CD4-positive, CD25-positive, alpha-beta regulatory T cell (primary cell): ENCODE measurements around the gene CALHM6. TPM values are rescaled to one million over a fixed set of nuclear protein-coding genes. Genes with fewer than 3 reads are reported as not detected.
A peak's percentile ranks its signal among the peaks of the same experiment; 100 is the strongest.

Experiments
- ATAC-seq, 2 donors: fragments of 150-1000 bp; cut with Tn5 transposase; one replicate each; pipeline ENCODE4 v1.10.0; 2021; ENCODE audit warnings: low read depth in 2 of 2, moderate number of reproducible peaks in 2 of 2, moderate library complexity in 1 of 2
- DNase-seq, 3 donors: peaks; one replicate each; pipeline versions ENCODE4 v3.0.0 to v3.0.0-alpha.2; 2012 to 2022; ENCODE audit warnings: mixed read lengths in 1 of 3
- H3K27ac ChIP-seq: one replicate; pipeline ENCODE4 v1.7.0; 2013; ENCODE audit warnings: mild to moderate bottlenecking, low read length; ENCODE audit not compliant: insufficient read depth, poor library complexity, severe bottlenecking
- H3K27me3 ChIP-seq: one replicate; pipeline ENCODE4 v1.7.0; 2013; ENCODE audit warnings: low read length; ENCODE audit not compliant: control insufficient read depth, insufficient read depth
- H3K36me3 ChIP-seq: one replicate; pipeline ENCODE4 v1.7.0; 2013; ENCODE audit warnings: mild to moderate bottlenecking, low read length, moderate library complexity; ENCODE audit not compliant: control insufficient read depth, insufficient read depth
- H3K4me1 ChIP-seq: 2 replicates; pipeline ENCODE4 v1.7.0; 2013; ENCODE audit warnings: mild to moderate bottlenecking, low read length; ENCODE audit not compliant: insufficient read depth, control insufficient read depth, poor library complexity, severe bottlenecking
- H3K4me3 ChIP-seq: one replicate; pipeline ENCODE4 v1.7.0; 2013; ENCODE audit warnings: low read depth, mild to moderate bottlenecking, low read length, moderate library complexity
- H3K9me3 ChIP-seq, 2 experiments: 1 replicate in 1 of 2; 2 replicates in 1 of 2; pipeline ENCODE4 v1.7.0; 2013; ENCODE audit warnings: low read length in 2 of 2, mild to moderate bottlenecking in 1 of 2, moderate library complexity in 1 of 2; ENCODE audit not compliant: control insufficient read depth in 2 of 2
- H3K27ac Mint-ChIP-seq, 3 donors: one replicate each; pipeline ENCODE4 v1.8.0; 2020 to 2022; ENCODE audit warnings: mild to moderate bottlenecking in 3 of 3, mixed read lengths in 3 of 3, moderate library complexity in 2 of 3
- H3K27me3 Mint-ChIP-seq: one replicate; pipeline ENCODE4 v1.8.0; 2022; ENCODE audit warnings: mild to moderate bottlenecking, mixed read lengths
- H3K36me3 Mint-ChIP-seq: one replicate; pipeline ENCODE4 v1.8.0; 2020; ENCODE audit warnings: mixed read lengths
- H3K4me1 Mint-ChIP-seq, 4 donors: one replicate each; pipeline ENCODE4 v1.8.0; 2020 to 2022; ENCODE audit warnings: mixed read lengths in 4 of 4, mild to moderate bottlenecking in 1 of 4
- H3K4me3 Mint-ChIP-seq, 4 donors: one replicate each; pipeline ENCODE4 v1.8.0; 2020 to 2022; ENCODE audit warnings: mild to moderate bottlenecking in 4 of 4, mixed read lengths in 4 of 4, moderate library complexity in 3 of 4
- H3K9me3 Mint-ChIP-seq, 7 donors: one replicate each; pipeline ENCODE4 v1.8.0; 2020 to 2022; ENCODE audit warnings: mixed read lengths in 7 of 7, mild to moderate bottlenecking in 3 of 7, moderate library complexity in 2 of 7
- polyA plus RNA-seq, 4 donors: library from polyadenylated mRNA; unstranded; fragments of 300-500 nt; fragmentation: Illumina TruSeq; gene quantifications; one replicate each; pipeline ENCODE4 v1.2.3, GENCODE V29; 2021
- total RNA-seq: library from RNA; stranded (reverse); gene quantifications from one replicate; pipeline ENCODE4 v1.2.3, GENCODE V29; 2022

Gene CALHM6
- total and polyA plus RNA-seq, 5 donors from 2014 or later, result 2.1 to 9.4 (median 3.4) TPM

DNA sequence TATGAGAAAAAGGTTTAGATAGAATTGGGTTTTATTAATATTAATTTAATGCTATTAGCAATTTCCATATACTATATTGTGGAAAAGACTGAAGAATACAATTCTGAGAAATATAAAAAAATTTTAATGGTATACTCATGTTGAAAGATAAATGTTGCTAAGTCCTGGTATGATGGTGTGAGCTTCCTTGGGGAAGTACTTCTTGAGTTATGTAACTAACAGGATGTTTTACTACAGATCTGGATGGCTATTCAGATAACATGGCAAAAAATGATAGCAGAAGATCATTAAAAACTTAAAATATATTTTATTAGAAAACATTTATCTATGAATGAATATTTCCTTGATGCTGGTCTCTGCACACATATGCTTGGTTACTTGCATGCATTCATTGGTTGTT, 23.5 kb upstream of the CALHM6 start:
- H3K9me3 Mint-ChIP-seq, result no peaks in the 10 kb centered on the region
- no peak overlapping the region for H3K27ac Mint-ChIP-seq
- no peaks in the 10 kb centered on the region for H3K36me3 Mint-ChIP-seq
- no peak overlapping the region for H3K4me3 Mint-ChIP-seq
- no peak for ATAC-seq
- Histone ChIP-seq H3K27me3 (peaks cover 6% of the 10 kb centered on the region), H3K9me3 (no peaks in the 10 kb centered on the region), H3K4me3 (no peak overlapping the region), H3K27ac (no peak overlapping the region), H3K4me1 (no peaks in the 10 kb centered on the region), H3K36me3 (no peaks in the 10 kb centered on the region)
- H3K27me3 Mint-ChIP-seq, result peaks cover 9% of the 10 kb centered on the region
- H3K4me1 Mint-ChIP-seq, result no peaks in the 10 kb centered on the region
- no peak for DNase-seq

DNA sequence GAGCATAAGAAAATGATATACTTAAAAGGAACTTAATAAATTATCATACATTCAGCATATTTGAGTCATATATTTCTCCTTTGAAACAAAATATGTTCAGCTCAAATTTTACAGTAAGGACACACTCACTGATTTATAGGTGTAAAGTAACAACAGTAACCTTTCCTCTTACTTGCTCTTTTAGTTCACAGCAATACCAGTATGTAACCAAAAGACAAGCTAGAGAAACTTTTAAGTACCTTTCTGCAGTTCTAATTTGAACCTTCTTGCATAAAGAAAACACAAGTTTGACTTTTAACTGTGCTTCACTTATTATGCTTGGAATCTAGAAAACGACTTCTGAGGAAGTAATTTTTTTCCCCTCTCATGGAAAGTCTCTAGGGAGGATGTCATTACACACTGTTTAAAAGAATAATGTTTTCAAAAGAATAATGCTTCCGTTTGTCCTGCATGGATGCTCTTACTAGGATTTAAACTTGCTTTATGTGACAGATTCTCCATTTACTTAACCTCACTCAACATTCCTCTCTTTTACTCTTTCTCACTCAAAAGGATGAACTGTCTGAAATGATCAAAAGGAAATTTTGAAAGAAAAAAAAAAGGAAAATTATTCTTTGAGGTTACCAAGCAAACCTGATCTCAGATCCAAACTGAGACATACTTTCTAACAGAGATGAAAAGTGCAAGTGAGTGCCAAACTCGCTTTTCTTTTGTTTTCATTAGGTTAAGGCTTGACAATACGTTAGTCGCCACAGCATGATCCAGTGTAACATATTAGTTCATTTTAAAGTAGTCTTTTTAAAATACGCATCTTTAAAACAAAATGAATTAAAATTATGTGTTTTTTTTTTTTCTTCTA, 22.4 kb upstream of the CALHM6 start:
- H3K27me3 Mint-ChIP-seq, result peaks cover 9% of the 10 kb centered on the region
- no peaks in the 10 kb centered on the region for H3K9me3 Mint-ChIP-seq
- Histone ChIP-seq H3K27me3 (peaks cover 6% of the 10 kb centered on the region), H3K27ac (no peak overlapping the region), H3K36me3 (no peaks in the 10 kb centered on the region), H3K4me1 (no peaks in the 10 kb centered on the region), H3K4me3 (no peak overlapping the region), H3K9me3 (no peaks in the 10 kb centered on the region)
- no peak overlapping the region for H3K27ac Mint-ChIP-seq
- DNase-seq, result no peak
- no peaks in the 10 kb centered on the region for H3K36me3 Mint-ChIP-seq
- H3K4me3 Mint-ChIP-seq, result no peak overlapping the region
- ATAC-seq, result no peak
- no peaks in the 10 kb centered on the region for H3K4me1 Mint-ChIP-seq

DNA sequence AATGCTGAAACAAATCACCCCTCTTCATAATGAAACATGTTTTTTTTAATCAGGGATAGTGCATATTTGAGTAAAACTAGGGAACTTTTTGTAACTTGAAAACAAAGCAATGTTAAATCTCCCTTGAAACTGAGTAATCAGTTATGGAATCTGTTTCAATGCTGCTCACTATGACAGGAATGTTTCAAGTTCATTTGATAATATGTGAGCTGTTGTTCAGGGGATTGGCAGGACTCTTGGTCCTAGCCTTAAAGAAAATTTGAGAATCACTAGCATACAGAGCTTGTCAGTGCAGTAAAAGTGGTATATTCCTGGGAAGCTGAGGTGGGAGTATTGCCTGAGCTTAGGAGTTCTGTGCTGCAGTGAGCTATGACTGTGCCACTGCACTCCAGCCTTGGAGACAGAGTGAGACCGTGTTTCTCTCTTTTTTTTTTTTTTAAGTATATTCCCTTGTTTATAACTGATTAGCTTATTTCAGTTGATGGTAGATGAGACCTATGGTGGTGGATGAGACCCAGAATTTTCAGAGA, 21.6 kb upstream of the CALHM6 start:
- ATAC-seq (no peak), DNase-seq (no peak)
- Histone ChIP-seq H3K4me3 (no peak overlapping the region), H3K27me3 (peaks cover 11% of the 10 kb centered on the region), H3K36me3 (no peaks in the 10 kb centered on the region), H3K27ac (no peak overlapping the region), H3K4me1 (no peaks in the 10 kb centered on the region), H3K9me3 (no peaks in the 10 kb centered on the region)
- Mint-ChIP-seq H3K27ac (no peak overlapping the region), H3K36me3 (no peaks in the 10 kb centered on the region), H3K4me3 (no peak overlapping the region), H3K27me3 (peaks cover 9% of the 10 kb centered on the region), H3K9me3 (no peaks in the 10 kb centered on the region), H3K4me1 (no peaks in the 10 kb centered on the region)

DNA sequence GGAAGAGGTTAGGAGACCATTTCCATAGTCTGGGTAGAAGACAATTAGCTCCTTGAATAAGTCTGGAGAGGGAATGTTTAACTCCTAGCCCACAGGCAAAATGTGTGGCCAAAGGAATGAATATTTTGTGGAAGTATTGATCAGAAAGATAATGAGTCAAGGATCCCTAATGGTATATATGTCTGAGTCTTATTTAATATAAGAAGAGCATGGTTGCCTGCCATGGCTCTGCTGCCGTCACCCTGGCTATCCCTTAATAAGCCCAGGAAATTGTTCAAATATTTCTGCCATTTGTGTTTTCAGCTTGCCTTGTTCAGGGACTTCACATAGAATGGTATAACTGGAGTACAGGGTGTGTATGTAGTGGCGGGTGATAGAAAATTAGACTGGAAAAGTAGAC, 18.1 kb upstream of the CALHM6 start:
- no peak overlapping the region for H3K27ac Mint-ChIP-seq
- H3K36me3 Mint-ChIP-seq, result no peaks in the 10 kb centered on the region
- no peaks in the 10 kb centered on the region for H3K4me1 ChIP-seq
- ATAC-seq (no peak), DNase-seq (no peak)
- peaks cover 12% of the 10 kb centered on the region for H3K27me3 ChIP-seq
- H3K9me3 ChIP-seq, result no peaks in the 10 kb centered on the region
- no peak overlapping the region for H3K4me3 ChIP-seq
- no peak overlapping the region for H3K27ac ChIP-seq
- peaks cover 9% of the 10 kb centered on the region for H3K27me3 Mint-ChIP-seq
- peaks cover 0 to 2% (median 0%) of the 10 kb centered on the region in 7 donors for H3K9me3 Mint-ChIP-seq
- no peaks in the 10 kb centered on the region for H3K4me1 Mint-ChIP-seq
- H3K36me3 ChIP-seq, result no peaks in the 10 kb centered on the region
- no peak overlapping the region for H3K4me3 Mint-ChIP-seq

DNA sequence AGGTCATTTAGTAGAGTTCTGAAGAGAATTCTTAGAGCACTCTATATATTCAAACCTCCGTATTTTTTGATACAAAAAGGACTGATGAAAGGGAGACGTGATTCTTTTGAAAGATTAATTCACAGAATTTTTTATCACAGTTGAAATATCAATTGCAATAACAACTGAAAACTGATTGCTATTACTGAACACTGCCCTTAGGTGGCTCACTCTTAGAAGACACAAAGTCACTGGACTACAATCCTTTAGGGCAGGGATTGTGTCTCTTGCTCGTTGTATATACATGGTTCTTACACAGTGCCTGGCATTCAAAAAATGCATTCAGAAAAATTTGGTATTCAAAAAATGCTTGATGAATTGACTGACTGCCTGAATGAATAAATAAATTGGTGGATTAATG, 17.1 kb upstream of the CALHM6 start:
- peaks cover 9% of the 10 kb centered on the region for H3K27me3 Mint-ChIP-seq
- H3K9me3 ChIP-seq, result no peaks in the 10 kb centered on the region
- H3K27me3 ChIP-seq, result peaks cover 13% of the 10 kb centered on the region
- no peaks in the 10 kb centered on the region for H3K36me3 Mint-ChIP-seq
- no peak overlapping the region for H3K27ac Mint-ChIP-seq
- ATAC-seq, result peak in 1 of 2 donors; percentile 58
- H3K4me1 Mint-ChIP-seq, result no peaks in the 10 kb centered on the region
- no peak overlapping the region for H3K4me3 Mint-ChIP-seq
- no peak overlapping the region for H3K4me3 ChIP-seq
- H3K9me3 Mint-ChIP-seq, result peaks cover 0 to 2% (median 0%) of the 10 kb centered on the region in 7 donors
- no peaks in the 10 kb centered on the region for H3K36me3 ChIP-seq
- peak in 1 of 3 donors; percentile 34 for DNase-seq
- no peaks in the 10 kb centered on the region for H3K4me1 ChIP-seq
- no peak overlapping the region for H3K27ac ChIP-seq

DNA sequence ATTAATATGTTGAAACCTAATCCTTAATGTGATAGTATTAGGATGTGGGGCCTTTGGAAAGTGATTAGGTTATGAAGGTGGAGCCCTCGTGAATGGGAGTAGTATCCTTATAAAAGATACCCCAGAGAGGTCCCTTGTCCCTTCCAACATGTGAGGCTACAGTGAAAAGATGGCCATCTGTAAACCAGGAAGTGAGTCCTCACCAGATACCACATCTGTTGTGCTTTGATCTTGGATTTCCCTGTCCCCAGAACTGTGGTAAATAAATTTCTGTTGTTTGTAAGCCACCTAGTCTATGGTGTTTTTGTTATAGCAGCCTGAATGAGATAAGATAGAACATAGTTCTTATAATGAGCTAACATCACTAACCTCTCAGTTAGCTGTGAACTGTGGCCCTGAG, 16.6 kb upstream of the CALHM6 start:
- H3K36me3 Mint-ChIP-seq, result no peaks in the 10 kb centered on the region
- no peaks in the 10 kb centered on the region for H3K4me1 Mint-ChIP-seq
- H3K4me3 ChIP-seq, result no peak overlapping the region
- peaks cover 9% of the 10 kb centered on the region for H3K27me3 Mint-ChIP-seq
- ATAC-seq (no peak), DNase-seq (no peak)
- no peaks in the 10 kb centered on the region for H3K36me3 ChIP-seq
- no peak overlapping the region for H3K27ac Mint-ChIP-seq
- H3K27ac ChIP-seq, result no peak overlapping the region
- no peaks in the 10 kb centered on the region for H3K9me3 ChIP-seq
- H3K4me1 ChIP-seq, result no peaks in the 10 kb centered on the region
- peaks cover 0 to 2% (median 0%) of the 10 kb centered on the region in 7 donors for H3K9me3 Mint-ChIP-seq
- H3K4me3 Mint-ChIP-seq, result no peak overlapping the region
- peaks cover 11% of the 10 kb centered on the region for H3K27me3 ChIP-seq

DNA sequence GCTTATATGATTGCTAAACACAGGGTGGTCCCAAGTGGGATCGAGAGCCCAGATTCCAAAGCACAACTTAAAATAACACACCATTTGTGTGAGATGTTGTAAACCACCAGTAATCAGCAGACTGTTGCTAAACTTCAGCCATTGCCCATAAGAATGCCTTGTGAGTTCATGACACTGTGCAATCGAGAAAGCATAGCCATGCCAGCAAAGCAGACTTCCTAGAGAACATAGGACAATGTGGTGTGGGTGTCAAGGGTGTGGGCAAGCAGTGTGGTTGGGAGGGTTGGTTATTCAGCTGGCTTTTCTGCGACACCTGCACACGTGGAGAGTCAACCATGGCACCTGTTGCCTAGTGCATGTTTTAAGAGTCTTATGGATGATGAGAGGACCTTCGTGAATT, 16.1 kb upstream of the CALHM6 start:
- no peak overlapping the region for H3K4me3 ChIP-seq
- Mint-ChIP-seq H3K36me3 (no peaks in the 10 kb centered on the region), H3K27ac (no peak overlapping the region), H3K27me3 (peaks cover 9% of the 10 kb centered on the region), H3K4me3 (no peak overlapping the region), H3K9me3 (peaks cover 0 to 2% (median 0%) of the 10 kb centered on the region in 7 donors), H3K4me1 (peaks cover 0 to 2% (median 0%) of the 10 kb centered on the region in 4 donors)
- no peaks in the 10 kb centered on the region for H3K4me1 ChIP-seq
- no peaks in the 10 kb centered on the region for H3K36me3 ChIP-seq
- no peak overlapping the region for H3K27ac ChIP-seq
- ATAC-seq, result no peak
- peaks cover 12% of the 10 kb centered on the region for H3K27me3 ChIP-seq
- no peaks in the 10 kb centered on the region for H3K9me3 ChIP-seq
- DNase-seq, result no peak

DNA sequence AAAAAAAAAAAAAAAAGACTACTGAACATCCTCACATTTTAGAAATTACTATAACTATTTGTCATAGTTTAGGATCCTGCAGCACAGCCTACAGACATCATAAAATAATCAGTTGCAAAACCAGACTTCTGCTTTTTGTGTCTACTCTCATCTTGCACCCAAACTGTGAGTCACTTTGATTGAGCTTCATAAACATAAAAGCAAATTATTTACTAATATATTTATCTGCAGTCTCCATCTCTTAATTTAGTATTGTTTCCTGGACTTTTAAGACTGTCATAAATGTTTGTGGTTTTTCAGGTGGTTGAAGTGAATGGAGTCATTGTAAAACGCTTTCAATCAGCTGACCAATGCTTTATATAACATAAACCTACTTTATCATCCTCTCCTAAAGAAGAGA, 14.8 kb upstream of the CALHM6 start:
- peaks cover 0 to 4% (median under 1%) of the 10 kb centered on the region in 4 donors for H3K4me1 Mint-ChIP-seq
- Histone ChIP-seq H3K27ac (no peak overlapping the region), H3K9me3 (no peaks in the 10 kb centered on the region), H3K4me1 (no peaks in the 10 kb centered on the region), H3K27me3 (peaks cover 12% of the 10 kb centered on the region), H3K4me3 (no peak overlapping the region), H3K36me3 (no peaks in the 10 kb centered on the region)
- ATAC-seq (peak in 1 of 2 donors; percentile 26), DNase-seq (no peak)
- no peak overlapping the region for H3K27ac Mint-ChIP-seq
- H3K9me3 Mint-ChIP-seq, result peaks cover 0 to 2% (median 0%) of the 10 kb centered on the region in 7 donors
- H3K27me3 Mint-ChIP-seq, result peaks cover 4% of the 10 kb centered on the region
- no peak overlapping the region for H3K4me3 Mint-ChIP-seq
- H3K36me3 Mint-ChIP-seq, result no peaks in the 10 kb centered on the region
